ENCODE results near the gene FOXM1. TPM values are rescaled to one million over a fixed set of nuclear protein-coding genes. Genes with fewer than 3 reads are reported as not detected.

The FOXM1 gene
- total RNA-seq, 1 experiment from 2014 or later, result 118 TPM

- TF ChIP-seq, protein P1, sequence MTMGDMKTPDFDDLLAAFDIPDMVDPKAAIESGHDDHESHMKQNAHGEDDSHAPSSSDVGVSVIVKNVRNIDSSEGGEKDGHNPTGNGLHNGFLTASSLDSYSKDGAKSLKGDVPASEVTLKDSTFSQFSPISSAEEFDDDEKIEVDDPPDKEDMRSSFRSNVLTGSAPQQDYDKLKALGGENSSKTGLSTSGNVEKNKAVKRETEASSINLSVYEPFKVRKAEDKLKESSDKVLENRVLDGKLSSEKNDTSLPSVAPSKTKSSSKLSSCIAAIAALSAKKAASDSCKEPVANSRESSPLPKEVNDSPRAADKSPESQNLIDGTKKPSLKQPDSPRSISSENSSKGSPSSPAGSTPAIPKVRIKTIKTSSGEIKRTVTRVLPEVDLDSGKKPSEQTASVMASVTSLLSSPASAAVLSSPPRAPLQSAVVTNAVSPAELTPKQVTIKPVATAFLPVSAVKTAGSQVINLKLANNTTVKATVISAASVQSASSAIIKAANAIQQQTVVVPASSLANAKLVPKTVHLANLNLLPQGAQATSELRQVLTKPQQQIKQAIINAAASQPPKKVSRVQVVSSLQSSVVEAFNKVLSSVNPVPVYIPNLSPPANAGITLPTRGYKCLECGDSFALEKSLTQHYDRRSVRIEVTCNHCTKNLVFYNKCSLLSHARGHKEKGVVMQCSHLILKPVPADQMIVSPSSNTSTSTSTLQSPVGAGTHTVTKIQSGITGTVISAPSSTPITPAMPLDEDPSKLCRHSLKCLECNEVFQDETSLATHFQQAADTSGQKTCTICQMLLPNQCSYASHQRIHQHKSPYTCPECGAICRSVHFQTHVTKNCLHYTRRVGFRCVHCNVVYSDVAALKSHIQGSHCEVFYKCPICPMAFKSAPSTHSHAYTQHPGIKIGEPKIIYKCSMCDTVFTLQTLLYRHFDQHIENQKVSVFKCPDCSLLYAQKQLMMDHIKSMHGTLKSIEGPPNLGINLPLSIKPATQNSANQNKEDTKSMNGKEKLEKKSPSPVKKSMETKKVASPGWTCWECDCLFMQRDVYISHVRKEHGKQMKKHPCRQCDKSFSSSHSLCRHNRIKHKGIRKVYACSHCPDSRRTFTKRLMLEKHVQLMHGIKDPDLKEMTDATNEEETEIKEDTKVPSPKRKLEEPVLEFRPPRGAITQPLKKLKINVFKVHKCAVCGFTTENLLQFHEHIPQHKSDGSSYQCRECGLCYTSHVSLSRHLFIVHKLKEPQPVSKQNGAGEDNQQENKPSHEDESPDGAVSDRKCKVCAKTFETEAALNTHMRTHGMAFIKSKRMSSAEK (CRISPR knock-in tag; IDR thresholded peaks at IDR 0.05; ENCODE audit: borderline replicate concordance), result no peak
- TF ChIP-seq, protein P2, sequence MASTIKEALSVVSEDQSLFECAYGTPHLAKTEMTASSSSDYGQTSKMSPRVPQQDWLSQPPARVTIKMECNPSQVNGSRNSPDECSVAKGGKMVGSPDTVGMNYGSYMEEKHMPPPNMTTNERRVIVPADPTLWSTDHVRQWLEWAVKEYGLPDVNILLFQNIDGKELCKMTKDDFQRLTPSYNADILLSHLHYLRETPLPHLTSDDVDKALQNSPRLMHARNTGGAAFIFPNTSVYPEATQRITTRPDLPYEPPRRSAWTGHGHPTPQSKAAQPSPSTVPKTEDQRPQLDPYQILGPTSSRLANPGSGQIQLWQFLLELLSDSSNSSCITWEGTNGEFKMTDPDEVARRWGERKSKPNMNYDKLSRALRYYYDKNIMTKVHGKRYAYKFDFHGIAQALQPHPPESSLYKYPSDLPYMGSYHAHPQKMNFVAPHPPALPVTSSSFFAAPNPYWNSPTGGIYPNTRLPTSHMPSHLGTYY (CRISPR knock-in tag; IDR thresholded peaks at IDR 0.05), result no peak
- TF ChIP-seq ELF4 (CRISPR knock-in tag; IDR thresholded peaks at IDR 0.05; ENCODE audit: low read depth), result no peak
- TF ChIP-seq ATF3 (CRISPR knock-in tag; conservative IDR thresholded peaks at IDR 0.05), result no peak
Measured at GRCh38 chr12:2844786-2845185, 32.2 kb downstream of the FOXM1 start (continued).

DNA sequence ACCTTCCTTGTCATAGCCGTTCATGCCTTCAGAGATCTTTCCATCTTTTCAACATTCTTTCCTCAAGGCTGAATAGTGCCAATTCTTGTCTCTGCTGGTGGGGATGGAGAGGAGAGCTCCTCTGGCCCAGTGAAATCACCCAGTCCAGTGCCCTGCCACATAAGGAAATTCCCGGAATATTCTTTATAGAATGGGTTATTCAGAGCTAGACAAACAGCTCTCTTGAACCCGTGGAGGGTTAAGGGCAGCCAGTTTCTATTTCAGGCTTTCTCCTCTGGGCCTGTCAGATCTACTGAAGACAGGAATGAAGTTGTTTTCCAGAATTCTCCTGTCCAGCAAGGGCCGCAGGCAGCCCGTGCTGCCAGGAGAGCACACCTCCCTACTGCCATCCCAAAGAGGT, 34.0 kb downstream of the FOXM1 start:
- Mint-ChIP-seq H3K9me3 (no peaks in the 10 kb centered on the region), H3K4me3 (no peak overlapping the region), H3K36me3 (peaks cover 10% of the 10 kb centered on the region), H3K27ac (no peak overlapping the region), H3K4me1 (peaks cover 11% of the 10 kb centered on the region), H3K27me3 (ENCODE audit: low read depth) (no peaks in the 10 kb centered on the region)
- ChIA-PET POLR2A (no interaction called here), CTCF (interaction anchor here (1.2 to 1.5 kb wide), 2 partner anchors 11 to 59 kb away, joined by 5 to 8 read pairs; no protein-coding TSS in a partner anchor)
- TF ChIP-seq TCF7 (CRISPR knock-in tag; IDR thresholded peaks at IDR 0.05; ENCODE audit: low read depth) (no peak), ZNF317 (CRISPR knock-in tag; IDR thresholded peaks at IDR 0.05; ENCODE audit: borderline replicate concordance, low read depth) (no peak), CTCF (IDR thresholded peaks at IDR 0.05) (no peak), FOXK1 (CRISPR knock-in tag; IDR thresholded peaks at IDR 0.05) (no peak), GRHL2 (CRISPR knock-in tag; IDR thresholded peaks at IDR 0.05; ENCODE audit: insufficient replicate concordance, severe bottlenecking) (no peak), SP1 (CRISPR knock-in tag; conservative IDR thresholded peaks at IDR 0.05) (no peak), TEAD1 (CRISPR knock-in tag; IDR thresholded peaks at IDR 0.05) (no peak), ZNF416 (CRISPR knock-in tag; IDR thresholded peaks at IDR 0.05) (no peak), ZMAT4 (CRISPR knock-in tag; IDR thresholded peaks at IDR 0.05) (no peak), ELF4 (CRISPR knock-in tag; IDR thresholded peaks at IDR 0.05; ENCODE audit: low read depth) (no peak), ATF1 (CRISPR knock-in tag; IDR thresholded peaks at IDR 0.05) (no peak), ZNF232 (CRISPR knock-in tag; IDR thresholded peaks at IDR 0.05) (no peak), ETV6 (CRISPR knock-in tag; IDR thresholded peaks at IDR 0.05) (no peak), GTF2I (CRISPR knock-in tag; conservative IDR thresholded peaks at IDR 0.05) (no peak), OVOL2 (CRISPR knock-in tag; IDR thresholded peaks at IDR 0.05; ENCODE audit: borderline replicate concordance) (no peak)
- DNase-seq (ENCODE audit: low spot score) (no peak), ATAC-seq (no peak)
